CD4-positive, alpha-beta T cell treated with Interferon gamma for 1 hour (primary cell): ENCODE data around the gene C3orf70.

Source experiments
- DNase-seq: peaks from one replicate; pipeline ENCODE4 v3.0.0-alpha.2; 2020

Gene C3orf70

DNA sequence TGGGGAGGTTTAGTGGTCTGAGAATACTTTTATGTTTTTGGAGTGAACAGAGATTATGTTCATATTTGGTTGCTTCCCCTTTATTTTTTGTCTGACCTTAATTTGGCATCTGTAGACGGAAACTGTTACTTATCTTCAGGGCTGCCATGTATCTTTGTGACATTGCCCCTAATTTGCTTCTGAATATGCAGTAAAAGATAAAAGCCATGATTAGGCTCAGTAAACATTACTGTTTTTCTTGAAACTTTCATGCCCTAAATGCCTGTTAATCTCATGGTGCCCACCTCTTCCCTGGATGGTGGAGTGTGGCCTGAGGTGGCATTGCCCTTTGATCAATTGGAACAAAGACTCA lies 106.7 kb downstream of the C3orf70 start:
- DNase-seq, result no peak

DNA sequence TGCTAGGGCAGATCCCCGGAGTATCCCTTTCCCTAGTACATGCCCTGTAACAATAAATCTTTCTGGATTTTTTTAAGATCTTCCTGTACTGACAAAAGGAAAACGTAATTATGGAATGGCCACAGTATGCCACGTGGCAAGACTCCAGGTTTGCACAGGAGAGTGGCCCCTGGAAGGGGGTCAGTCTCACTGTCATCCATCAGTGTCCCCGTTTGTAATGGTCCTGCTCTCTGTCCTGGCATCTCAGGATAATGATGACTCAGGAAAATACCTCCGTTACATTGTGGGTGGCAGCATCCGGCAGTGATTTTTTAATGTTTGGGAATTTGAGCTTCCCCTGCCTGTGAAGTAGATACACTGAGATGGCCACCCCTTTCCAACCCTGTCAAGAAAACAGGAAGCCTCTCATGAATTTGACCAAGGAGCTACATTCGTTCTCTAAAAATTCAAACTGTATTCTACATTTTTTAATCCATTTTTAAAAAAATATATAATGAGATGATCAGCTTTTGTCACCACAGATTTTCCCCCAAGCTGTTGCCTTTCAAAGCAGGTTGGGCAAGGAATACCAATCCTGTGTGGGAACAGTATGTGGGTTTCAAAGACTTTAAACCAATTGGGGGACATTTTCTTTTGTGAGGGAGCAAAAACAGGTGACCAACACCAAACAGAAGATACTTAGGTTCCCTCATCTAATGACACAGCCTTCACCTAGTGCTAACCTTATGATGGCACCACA lies 110.4 kb downstream of the C3orf70 start:
- no peak for DNase-seq

DNA sequence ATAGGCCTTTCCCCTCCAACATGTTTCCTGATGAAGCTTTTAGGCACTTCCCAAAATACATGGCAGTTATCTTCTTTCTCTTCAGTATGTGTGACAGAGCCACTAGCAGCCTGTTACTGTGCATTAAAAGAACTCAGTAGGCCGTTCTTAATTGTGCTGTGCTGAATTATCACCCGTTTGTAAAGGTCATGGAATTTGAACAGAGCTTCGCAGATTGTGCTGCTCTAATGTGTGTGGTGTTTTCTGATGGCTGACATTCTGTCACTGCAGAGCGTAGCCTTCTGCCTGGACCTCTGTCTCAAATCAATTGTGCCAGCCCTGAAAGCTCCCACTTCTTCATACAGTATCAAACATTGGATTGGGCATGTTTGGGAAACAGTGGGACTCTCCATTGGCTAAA lies 111.3 kb downstream of the C3orf70 start:
- no peak for DNase-seq

DNA sequence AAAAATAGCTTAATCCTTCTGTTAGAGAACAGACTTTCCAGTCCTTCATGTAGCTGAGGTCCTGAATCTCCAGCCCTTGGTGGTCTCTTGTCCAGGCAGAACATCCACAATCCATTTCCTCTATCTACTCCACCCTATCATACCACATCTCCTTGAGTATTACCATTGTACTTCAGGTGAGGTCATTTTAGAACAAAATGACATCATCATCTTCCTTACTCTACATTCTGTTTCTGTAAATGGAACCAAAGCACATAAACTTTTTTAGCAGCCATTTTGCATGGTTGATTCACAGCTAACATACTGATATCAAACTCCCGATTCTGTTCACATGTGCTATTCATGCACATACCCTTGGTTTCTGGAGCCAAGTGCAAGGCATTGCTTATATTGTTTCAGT lies 112.4 kb downstream of the C3orf70 start:
- no peak for DNase-seq

DNA sequence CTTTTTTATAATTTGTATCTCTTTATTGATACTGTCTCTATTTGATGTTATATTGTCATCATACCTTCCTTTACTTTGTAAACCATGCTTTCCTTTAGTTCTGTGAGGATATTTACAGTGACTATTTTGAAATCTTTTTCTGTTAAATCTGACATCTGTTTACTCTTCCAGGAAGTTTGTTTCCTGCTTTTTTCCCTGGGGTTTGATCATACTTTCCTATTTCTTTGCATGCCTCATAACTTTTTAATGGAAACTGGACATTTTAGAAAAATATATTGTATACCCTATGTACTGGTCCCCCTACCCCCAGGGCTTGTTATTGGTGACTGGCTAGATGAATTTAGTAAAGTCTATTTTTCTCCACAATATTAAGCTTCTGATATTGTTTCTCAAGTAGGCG lies 115.1 kb downstream of the C3orf70 start:
- no peak for DNase-seq

DNA sequence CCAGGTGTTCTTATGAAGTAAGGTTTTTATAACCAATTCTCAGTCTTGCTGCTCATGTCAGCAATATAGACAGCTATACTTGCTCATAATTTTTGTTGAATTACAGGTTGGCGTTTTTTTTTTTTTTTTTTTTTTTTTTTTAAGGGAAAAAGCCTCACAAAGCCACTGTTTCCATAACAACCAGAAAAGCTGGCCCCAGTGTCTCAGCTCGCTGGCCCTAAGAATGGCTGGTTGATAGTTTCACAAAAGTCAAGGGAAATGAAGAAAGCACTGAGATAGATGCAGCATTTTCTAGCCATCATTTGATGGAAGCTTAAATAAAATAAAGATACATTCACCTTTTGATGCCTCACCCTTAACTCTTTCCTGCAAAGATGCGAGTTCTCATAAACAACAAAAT lies 121.9 kb downstream of the C3orf70 start:
- no peak for DNase-seq

DNA sequence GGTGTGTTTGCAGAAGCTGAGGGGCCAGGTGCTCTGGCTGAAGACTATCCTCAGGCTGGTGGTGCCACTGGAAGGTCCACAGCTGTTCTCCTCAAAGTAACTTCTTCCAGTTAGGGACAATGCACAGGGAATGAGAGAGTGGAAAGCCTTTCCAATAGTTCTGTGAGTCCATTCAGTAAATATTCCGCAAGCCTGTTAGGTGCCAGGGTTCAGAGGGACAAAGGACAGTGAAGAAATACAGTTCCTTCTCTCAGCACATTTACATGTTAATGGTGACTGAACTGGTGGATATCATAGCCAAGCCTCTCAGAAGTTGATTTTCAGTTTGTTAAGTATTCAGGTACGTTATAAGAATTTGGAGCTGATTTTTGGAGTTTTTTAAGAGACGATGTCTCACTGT lies 122.5 kb downstream of the C3orf70 start:
- no peak for DNase-seq

DNA sequence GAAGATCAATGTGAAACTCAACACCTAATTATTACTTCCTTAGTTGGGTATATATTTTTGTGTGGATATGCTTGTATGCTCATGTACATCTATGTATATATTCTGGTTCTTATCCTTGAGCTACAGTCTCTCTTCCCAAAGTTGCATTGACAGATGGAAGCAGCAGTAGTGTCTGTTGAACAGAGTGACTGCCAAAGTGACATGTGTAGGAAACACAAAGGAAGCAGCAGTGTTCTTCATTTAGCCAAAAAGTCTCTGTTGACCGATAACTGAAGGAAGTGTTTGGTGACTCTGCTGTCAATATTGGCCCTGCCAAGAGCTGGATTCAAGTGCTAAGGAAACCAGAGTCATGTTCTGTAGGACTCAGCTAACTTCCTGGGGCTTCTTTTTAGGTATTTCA lies 123.8 kb downstream of the C3orf70 start:
- DNase-seq, result no peak

DNA sequence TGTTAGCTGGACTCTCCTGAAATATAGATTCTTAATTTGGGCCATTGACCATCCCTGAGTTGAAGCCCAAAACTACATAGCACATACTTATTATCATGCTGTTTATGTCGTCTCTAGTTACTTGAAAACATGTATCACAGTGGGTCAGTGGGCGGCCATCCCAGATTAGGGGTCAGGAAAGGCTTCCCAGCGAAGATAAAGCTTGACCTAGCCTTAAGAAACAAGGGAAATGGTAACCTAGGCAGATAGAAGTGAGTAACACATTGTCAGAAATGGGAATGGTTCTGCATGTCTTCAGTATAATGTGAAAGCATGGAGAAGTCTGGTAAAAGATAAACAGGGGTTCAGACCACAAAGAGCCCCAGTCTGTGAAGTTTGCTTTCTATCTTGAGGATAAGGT lies 124.7 kb downstream of the C3orf70 start:
- no peak for DNase-seq
